Measurements from ENCODE around the gene FAM240A. TPM values are rescaled to one million over a fixed set of nuclear protein-coding genes. Genes with fewer than 3 reads are reported as not detected.

FAM240A gene
- total RNA-seq, 1 donor from 2014 or later, result not detected

DNA sequence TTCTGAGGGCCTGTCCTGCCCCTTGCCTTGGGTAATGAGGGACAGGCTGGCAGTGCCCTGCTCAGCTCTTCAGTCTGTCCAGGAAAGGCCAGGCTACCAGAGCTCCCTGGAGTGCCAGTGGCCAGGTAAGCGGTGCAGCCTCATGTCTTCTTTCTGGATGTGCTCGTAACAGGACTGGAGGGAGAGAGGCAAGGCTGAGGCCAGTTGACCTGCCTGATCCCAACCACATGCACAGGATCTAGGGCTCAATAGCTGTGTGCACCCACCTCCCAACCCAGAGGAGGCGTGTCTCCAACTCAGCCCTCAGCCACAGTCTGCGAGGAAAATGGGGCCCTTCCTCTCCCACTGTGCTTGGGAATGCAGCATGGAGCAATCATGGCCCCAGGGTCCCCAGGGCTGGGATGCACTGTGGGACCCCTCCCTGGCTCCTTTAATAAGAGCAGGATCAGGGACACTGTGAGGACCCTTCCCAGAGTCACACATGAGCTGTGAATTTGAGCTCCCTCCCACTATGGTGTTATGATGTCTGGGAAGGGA is 58.6 kb downstream of the FAM240A start:
- DNase-seq (ENCODE audit: low spot score) (peak; percentile 34), ATAC-seq (no peak)

DNA sequence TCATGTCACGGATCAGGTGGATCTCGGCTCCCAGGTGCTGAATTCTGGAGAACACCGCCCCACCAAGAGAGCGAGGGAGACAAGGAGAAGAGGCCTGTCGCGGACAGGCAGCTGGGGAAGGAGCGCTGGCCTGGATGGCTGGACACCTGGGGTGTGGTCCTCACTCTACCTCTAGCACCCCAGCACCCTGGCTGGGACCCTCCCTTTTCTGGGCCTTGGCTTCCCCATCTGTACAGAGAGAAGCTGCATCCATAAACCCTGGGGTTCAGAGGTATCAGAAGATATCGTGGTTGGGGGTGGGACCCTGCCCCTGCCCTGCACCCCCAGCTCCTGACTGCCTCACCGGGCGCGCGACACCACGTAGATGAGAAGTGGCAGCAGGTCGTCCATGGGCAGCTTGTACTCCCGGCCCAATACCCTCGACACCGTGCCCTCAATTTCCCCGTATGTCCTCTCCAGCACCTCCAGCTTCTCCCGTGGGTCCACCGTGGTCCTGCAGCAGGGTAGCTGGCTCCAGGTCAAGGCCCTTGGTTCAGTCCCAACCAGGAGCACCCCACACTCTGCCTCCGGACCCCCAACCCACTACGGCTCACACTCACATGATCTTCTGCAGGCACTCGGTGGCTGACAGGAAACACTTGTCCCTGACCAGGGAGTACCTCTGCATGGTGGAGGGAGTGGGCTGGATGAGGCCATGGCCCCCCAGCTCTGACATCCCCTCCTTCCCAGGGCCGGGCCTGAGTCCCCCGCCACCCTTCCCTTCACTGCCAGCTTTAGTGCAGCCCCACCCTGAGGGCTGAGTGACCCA is 59.4 kb downstream of the FAM240A start:
- no peak for ATAC-seq
- peak; percentile 38 for DNase-seq (ENCODE audit: low spot score)

DNA sequence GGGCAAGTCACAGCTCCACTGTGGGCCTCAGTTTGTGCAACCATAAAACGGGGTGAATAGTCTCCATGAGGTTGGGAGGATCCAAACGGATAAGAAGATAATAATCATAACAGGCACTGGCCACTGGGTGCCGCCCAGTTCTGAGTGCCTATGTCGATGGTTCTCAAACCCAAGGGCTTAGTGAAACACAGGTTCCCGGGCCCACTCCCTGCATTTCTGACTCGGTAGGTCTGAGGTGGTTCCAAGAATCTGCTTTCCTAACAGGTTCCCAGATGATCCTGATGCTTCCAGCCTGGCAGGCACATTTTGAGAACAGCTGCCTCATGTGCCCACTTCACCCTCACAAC is 60.0 kb downstream of the FAM240A start:
- ATAC-seq (no peak), DNase-seq (ENCODE audit: low spot score) (no peak)

DNA sequence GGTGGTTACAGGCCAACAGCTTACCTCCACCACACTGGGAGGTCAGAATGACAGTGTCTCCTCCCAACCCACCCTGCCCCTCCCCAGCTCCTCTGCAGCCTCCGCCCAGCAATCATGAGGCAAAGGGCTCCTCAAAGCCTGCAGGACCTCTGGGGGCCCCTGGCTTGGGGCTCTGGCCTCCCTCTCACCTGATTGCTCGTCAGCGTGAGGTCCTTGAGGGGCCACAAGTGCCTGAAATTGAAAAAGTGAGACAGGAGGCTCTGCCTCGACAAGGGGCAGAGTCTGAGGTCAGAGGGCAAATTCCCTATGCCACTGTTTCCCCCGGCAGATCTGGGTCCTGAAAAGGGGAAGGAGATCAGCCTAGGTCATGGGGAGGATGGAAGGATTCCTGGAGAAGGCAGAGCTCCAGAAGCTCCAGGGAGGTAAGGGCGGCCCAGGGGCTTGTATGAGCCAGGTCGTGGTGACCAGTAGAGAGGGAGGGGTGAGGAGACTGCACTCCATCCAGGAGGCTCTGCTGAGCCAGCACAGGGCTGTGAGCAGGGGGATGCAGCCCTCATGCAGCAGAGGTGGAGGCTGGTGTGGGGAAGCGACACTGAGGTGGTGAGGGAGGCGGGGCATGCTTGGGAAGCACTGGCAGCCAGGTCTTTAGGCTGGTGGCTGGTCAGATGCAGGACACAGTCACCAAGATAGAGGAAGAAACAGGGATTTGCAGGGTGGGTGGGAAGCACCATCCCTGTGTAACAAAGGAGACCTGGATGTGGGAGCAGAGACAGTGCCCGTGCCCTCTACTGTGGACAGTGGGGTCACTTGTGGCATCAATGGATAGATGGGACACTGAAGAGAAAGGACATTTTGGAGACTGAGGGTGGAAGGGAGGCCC is 61.1 kb downstream of the FAM240A start:
- DNase-seq (ENCODE audit: low spot score), result peak; percentile 29
- ATAC-seq, result no peak

DNA sequence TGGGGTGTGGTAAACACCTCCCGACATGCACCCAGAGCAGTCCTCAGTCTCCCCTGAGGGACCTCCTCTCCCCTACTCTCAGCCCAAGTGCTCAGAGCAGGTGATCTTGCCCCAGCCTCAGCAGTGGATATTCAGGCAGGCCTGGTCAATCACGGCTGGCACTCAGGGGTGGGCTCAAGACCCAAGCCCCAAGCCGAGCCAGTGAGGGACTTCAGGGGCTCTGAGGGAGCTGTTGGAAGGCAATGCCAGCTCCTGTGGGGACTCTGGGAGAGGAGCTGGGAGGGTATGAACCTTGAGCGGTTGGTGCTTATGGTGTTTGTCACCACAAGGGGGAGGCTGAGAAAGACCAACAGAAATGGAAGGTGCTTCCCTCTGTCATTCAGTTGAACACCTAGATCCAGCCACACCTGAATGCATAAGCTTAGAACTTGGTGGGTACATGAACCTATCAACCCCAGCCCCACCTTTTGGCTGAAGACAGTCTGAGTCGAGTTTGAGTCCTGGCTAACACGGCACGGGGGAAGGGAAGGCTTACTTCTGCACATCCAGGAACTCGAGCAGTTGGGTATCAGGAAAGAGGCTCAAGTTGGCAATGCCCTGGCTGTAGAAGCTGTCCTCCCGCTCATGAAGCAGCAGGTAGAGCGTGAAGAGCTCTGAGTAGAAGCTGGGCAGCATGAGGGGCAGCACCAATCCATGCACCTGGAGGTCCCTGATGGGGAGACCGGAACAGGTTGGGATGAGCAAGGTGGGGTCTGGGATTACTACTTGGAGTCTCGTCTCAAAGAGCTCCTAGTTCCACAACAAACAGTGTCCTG is 61.9 kb downstream of the FAM240A start:
- DNase-seq (ENCODE audit: low spot score), result peak; percentile 40
- no peak for ATAC-seq

DNA sequence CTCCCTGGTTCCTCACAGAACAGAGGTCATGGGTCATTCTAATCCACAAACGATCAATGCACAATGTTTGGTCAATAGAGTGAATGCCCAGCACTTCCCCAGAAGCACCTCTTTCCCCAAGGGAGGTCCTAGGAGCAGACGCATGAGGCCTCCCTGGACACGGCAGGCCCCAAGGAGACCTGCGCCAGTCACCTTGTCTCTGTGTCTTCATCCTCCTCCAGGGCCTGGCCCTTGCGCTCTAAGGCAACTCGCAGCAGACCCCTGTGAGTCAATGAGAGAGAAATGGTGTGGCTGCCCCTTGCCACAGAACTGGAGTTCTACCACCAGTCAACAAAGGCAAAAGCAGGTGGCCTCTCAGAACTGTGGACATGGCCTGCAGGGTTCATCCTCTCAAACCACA is 63.1 kb downstream of the FAM240A start:
- no peak for ATAC-seq

More for the DNA sequence above, 63.1 kb downstream of the FAM240A start:
- no peak for DNase-seq (ENCODE audit: low spot score)

Other genes with a start within 250 kb of the FAM240A start
- gene CCR5, start 241.6 kb upstream of the FAM240A start, total RNA-seq, result 0.08 TPM
- 0.55 TPM for gene CCRL2, start 205.3 kb upstream of the FAM240A start, total RNA-seq
- 1.7 TPM for gene LTF, start 147.6 kb upstream of the FAM240A start, total RNA-seq
- gene RTP3, start 114.5 kb upstream of the FAM240A start, total RNA-seq, result 28.6 TPM
- 7.4 TPM for gene LRRC2, start 46.2 kb upstream of the FAM240A start, total RNA-seq
- 24.2 TPM for gene ALS2CL, start 81.2 kb downstream of the FAM240A start, total RNA-seq
- gene TMIE, start 88.9 kb downstream of the FAM240A start, total RNA-seq, result 0.33 TPM
- 0.13 TPM for gene PRSS50, start 105.3 kb downstream of the FAM240A start, total RNA-seq

All from left lobe of liver (tissue), 2 donors.